HEK293 (cell line): ENCODE measurements around the gene TAS2R60.

Experiments used
- CTCF ChIA-PET: fragments of 350-600 bp; formaldehyde crosslinking; extraction: SDS; loops from one replicate; lab custom pipeline; 2021; ENCODE audit warnings: antibody characterized with exemption; lab: Yijun Ruan, JAX
- POLR2A ChIA-PET: fragments of 300-600 bp; formaldehyde crosslinking; extraction: SDS; loops from one replicate; lab custom pipeline; 2020; ENCODE audit warnings: antibody characterized with exemption, inconsistent platforms; lab: Yijun Ruan, JAX
- H3K27ac ChIP-seq: fragments of 200-500 bp; sonication (Bioruptor generic); 2 replicates; pipeline ENCODE4 v1.5.1; 2014; ENCODE audit warnings: low read depth, low read length, control low read depth, inconsistent platforms; ENCODE audit errors: extremely low read depth
- H3K36me3 ChIP-seq, 2 experiments: fragments of 200-500 bp in 1 of 2; sonication (Bioruptor generic) in 1 of 2; 1 replicate in 1 of 2; 2 replicates in 1 of 2; pipeline ENCODE4 v1.5.1; 2014 to 2017; ENCODE audit warnings: inconsistent platforms in 2 of 2, low read length in 2 of 2; ENCODE audit not compliant: control insufficient read depth in 2 of 2, insufficient read depth in 1 of 2
- H3K4me1 ChIP-seq: fragments of 200-500 bp; sonication (Bioruptor generic); 2 replicates; pipeline ENCODE4 v1.5.1; 2014; ENCODE audit warnings: mild to moderate bottlenecking, low read length, inconsistent platforms; ENCODE audit not compliant: control insufficient read depth, insufficient read depth
- H3K4me3 ChIP-seq: 2 replicates; pipeline ENCODE4 v1.5.1; 2011; ENCODE audit warnings: low read depth, mild to moderate bottlenecking, control low read depth, low read length, moderate library complexity
- H3K9me3 ChIP-seq: fragments of 200-500 bp; sonication (Bioruptor generic); 2 replicates; pipeline ENCODE4 v1.5.1; 2014; ENCODE audit warnings: low read depth, low read length, inconsistent platforms; ENCODE audit not compliant: control insufficient read depth, insufficient read depth
- MEIS1 ChIP-seq: sonication (generic); formaldehyde crosslinking; IDR thresholded peaks from 2 replicates; pipeline ENCODE4 v1.8.1; 2022; ENCODE audit warnings: missing genetic modification reagents, mild to moderate bottlenecking, borderline replicate concordance
- TCF7L2 ChIP-seq: IDR thresholded peaks from 2 replicates; pipeline ENCODE4 v1.6.1; 2011; ENCODE audit warnings: low read depth, mild to moderate bottlenecking, inconsistent platforms, low read length, moderate library complexity, borderline replicate concordance
- TRIM28 ChIP-seq: IDR thresholded peaks from 2 replicates; pipeline ENCODE4 v1.6.1; 2011; ENCODE audit warnings: low read length, control low read depth, borderline replicate concordance
- ZBTB20 ChIP-seq: fragments of 450-650 bp; formaldehyde crosslinking; IDR thresholded peaks from 2 replicates; pipeline ENCODE4 v1.5.1; 2016; ENCODE audit warnings: missing biosample characterization, missing genetic modification characterization
- ZEB2 ChIP-seq: fragments of 450-650 bp; formaldehyde crosslinking; IDR thresholded peaks from 2 replicates; pipeline ENCODE4 v1.5.1; 2016; ENCODE audit warnings: missing biosample characterization, missing genetic modification characterization
- ZNF140 ChIP-seq: fragments of 450-650 bp; formaldehyde crosslinking; IDR thresholded peaks from 2 replicates; pipeline ENCODE4 v1.5.1; 2016; ENCODE audit warnings: missing biosample characterization, missing genetic modification characterization
- ZNF324 ChIP-seq: fragments of 450-650 bp; formaldehyde crosslinking; IDR thresholded peaks from 2 replicates; pipeline ENCODE4 v1.5.1; 2016; ENCODE audit warnings: missing biosample characterization, missing genetic modification characterization
- ZNF433 ChIP-seq: fragments of 450-650 bp; formaldehyde crosslinking; IDR thresholded peaks from 2 replicates; pipeline ENCODE4 v1.5.1; 2016; ENCODE audit warnings: missing biosample characterization, missing genetic modification characterization, low read depth
- ZNF549 ChIP-seq: fragments of 450-650 bp; IDR thresholded peaks from 2 replicates; pipeline ENCODE4 v1.5.1; 2018; ENCODE audit warnings: missing biosample characterization, missing genetic modification characterization, mild to moderate bottlenecking, inconsistent platforms, moderate library complexity
- ZNF571 ChIP-seq: fragments of 450-650 bp; formaldehyde crosslinking; IDR thresholded peaks from 2 replicates; pipeline ENCODE4 v1.5.0; 2017; ENCODE audit warnings: missing biosample characterization, missing genetic modification characterization
- ZNF600 ChIP-seq: fragments of 450-650 bp; formaldehyde crosslinking; IDR thresholded peaks from 2 replicates; pipeline ENCODE4 v1.5.1; 2016; ENCODE audit warnings: missing biosample characterization, missing genetic modification characterization
- ZNF610 ChIP-seq: fragments of 450-650 bp; formaldehyde crosslinking; IDR thresholded peaks from 2 replicates; pipeline ENCODE4 v1.5.1; 2016; ENCODE audit warnings: missing biosample characterization, missing genetic modification characterization, borderline replicate concordance
- TF ChIP-seq, protein P1 (sequence below): fragments of 450-650 bp; formaldehyde crosslinking; IDR thresholded peaks from 2 replicates; pipeline ENCODE4 v1.5.1; 2016; ENCODE audit warnings: missing biosample characterization, missing genetic modification characterization, borderline replicate concordance
- TF ChIP-seq, protein P2 (sequence below): fragments of 450-650 bp; formaldehyde crosslinking; IDR thresholded peaks from 2 replicates; pipeline ENCODE4 v1.5.1; 2017; ENCODE audit warnings: missing biosample characterization, missing genetic modification characterization
- TF ChIP-seq, protein P3 (sequence below): fragments of 450-650 bp; formaldehyde crosslinking; IDR thresholded peaks from 2 replicates; pipeline ENCODE4 v1.5.1; 2016; ENCODE audit warnings: missing biosample characterization, missing genetic modification characterization
- TF ChIP-seq, protein P4 (sequence below): fragments of 450-650 bp; formaldehyde crosslinking; conservative IDR thresholded peaks from 2 replicates; pipeline ENCODE4 v1.5.1; 2016; ENCODE audit warnings: low read depth, missing biosample characterization, missing genetic modification characterization
- TF ChIP-seq, protein P5 (sequence below): fragments of 450-650 bp; IDR thresholded peaks from 2 replicates; pipeline ENCODE4 v1.5.1; 2018; ENCODE audit warnings: missing biosample characterization, mild to moderate bottlenecking, missing genetic modification characterization
- TF ChIP-seq, protein P6 (sequence below): fragments of 450-650 bp; formaldehyde crosslinking; IDR thresholded peaks from 2 replicates; pipeline ENCODE4 v1.5.1; 2016; ENCODE audit warnings: missing biosample characterization, missing genetic modification characterization

Gene TAS2R60

DNA sequence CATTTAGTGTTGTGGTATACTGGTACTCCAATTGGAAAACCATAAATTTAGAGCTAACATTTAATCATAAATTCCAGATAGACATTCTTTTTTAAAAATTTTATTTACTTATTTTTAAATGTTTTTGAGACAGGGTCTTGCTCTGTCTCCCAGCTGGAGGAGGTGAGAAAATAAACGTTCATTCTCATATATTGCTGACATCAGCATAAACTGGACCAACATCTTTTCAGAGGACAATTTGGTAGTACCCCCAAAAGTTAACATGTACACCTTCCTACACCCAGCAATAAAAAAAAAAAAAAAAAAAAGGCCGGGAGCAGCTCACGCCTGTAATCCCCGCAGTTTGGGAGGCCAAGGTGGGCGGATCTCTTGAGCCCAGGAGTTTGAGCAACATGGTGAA, 5.2 kb downstream of the TAS2R60 start (continued):
- TF ChIP-seq, protein P1, sequence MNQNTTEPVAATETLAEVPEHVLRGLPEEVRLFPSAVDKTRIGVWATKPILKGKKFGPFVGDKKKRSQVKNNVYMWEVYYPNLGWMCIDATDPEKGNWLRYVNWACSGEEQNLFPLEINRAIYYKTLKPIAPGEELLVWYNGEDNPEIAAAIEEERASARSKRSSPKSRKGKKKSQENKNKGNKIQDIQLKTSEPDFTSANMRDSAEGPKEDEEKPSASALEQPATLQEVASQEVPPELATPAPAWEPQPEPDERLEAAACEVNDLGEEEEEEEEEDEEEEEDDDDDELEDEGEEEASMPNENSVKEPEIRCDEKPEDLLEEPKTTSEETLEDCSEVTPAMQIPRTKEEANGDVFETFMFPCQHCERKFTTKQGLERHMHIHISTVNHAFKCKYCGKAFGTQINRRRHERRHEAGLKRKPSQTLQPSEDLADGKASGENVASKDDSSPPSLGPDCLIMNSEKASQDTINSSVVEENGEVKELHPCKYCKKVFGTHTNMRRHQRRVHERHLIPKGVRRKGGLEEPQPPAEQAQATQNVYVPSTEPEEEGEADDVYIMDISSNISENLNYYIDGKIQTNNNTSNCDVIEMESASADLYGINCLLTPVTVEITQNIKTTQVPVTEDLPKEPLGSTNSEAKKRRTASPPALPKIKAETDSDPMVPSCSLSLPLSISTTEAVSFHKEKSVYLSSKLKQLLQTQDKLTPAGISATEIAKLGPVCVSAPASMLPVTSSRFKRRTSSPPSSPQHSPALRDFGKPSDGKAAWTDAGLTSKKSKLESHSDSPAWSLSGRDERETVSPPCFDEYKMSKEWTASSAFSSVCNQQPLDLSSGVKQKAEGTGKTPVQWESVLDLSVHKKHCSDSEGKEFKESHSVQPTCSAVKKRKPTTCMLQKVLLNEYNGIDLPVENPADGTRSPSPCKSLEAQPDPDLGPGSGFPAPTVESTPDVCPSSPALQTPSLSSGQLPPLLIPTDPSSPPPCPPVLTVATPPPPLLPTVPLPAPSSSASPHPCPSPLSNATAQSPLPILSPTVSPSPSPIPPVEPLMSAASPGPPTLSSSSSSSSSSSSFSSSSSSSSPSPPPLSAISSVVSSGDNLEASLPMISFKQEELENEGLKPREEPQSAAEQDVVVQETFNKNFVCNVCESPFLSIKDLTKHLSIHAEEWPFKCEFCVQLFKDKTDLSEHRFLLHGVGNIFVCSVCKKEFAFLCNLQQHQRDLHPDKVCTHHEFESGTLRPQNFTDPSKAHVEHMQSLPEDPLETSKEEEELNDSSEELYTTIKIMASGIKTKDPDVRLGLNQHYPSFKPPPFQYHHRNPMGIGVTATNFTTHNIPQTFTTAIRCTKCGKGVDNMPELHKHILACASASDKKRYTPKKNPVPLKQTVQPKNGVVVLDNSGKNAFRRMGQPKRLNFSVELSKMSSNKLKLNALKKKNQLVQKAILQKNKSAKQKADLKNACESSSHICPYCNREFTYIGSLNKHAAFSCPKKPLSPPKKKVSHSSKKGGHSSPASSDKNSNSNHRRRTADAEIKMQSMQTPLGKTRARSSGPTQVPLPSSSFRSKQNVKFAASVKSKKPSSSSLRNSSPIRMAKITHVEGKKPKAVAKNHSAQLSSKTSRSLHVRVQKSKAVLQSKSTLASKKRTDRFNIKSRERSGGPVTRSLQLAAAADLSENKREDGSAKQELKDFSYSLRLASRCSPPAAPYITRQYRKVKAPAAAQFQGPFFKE (tag by site-specific recombination): no peak
- no peak for TF ChIP-seq ZNF433 (tag by site-specific recombination)

DNA sequence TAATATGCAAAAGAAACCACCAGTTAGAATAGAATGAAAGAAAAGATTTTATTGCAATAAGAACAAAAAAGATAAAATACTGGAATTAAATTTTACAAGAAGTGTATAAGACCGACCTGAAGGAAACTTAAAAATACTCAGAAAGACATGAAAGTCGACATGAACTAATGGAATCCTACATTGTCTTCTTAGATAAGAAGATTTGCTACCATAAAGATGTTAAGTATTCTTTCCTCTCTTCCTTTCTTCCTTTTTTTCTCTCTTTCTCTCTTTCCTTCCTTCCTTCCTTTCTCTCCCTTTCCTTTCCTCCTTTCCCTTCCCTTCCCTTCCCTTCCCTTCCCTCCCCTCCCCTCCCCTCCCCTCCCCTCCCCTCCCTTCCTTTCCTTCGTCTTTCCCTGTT, 6.5 kb downstream of the TAS2R60 start:
- Histone ChIP-seq H3K27ac (no peak overlapping the region), H3K4me3 (no peak overlapping the region), H3K9me3 (no peaks in the 10 kb centered on the region), H3K4me1 (no peaks in the 10 kb centered on the region), H3K36me3 (no peaks in the 10 kb centered on the region)
- POLR2A ChIA-PET: no interaction called here
- CTCF ChIA-PET: interaction anchor here (0.7 kb wide), 1 partner anchor 41 kb away, joined by 3 read pairs; no protein-coding TSS in a partner anchor
- TF ChIP-seq TCF7L2: no peak
- no peak for TF ChIP-seq TRIM28
- TF ChIP-seq ZEB2 (tag by site-specific recombination): no peak
- no peak for TF ChIP-seq ZBTB20 (tag by site-specific recombination)
- no peak for TF ChIP-seq ZNF140 (tag by site-specific recombination)
- no peak for TF ChIP-seq ZNF600 (tag by site-specific recombination)
- TF ChIP-seq MEIS1 (CRISPR knock-in tag): no peak
- TF ChIP-seq ZNF549 (tag by site-specific recombination): no peak
- no peak for TF ChIP-seq ZNF324 (tag by site-specific recombination)

DNA sequence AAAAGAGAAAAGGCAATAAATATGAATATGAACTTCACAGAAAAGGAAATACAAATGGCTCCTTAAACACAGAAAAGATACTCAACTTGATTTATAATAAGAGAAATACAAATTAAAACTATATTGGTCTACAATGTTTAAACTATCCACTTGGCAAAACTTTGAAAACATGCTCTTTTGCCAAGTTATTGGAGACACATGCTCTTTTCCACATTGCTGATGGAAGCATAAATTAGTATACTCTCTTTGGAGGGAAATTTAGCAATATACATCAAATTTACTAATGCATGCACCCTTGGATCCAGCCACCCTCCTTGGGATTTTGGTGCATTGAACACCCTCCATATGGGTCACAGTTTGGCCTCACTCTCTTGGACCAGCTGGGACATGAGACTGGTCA, 7.9 kb downstream of the TAS2R60 start:
- ChIA-PET CTCF (interaction anchor here (0.6 kb wide), 2 partner anchors 95 to 211 kb away, joined by 3 to 4 read pairs; no protein-coding TSS in a partner anchor), POLR2A (no interaction called here)
- Histone ChIP-seq H3K9me3 (no peaks in the 10 kb centered on the region), H3K36me3 (no peaks in the 10 kb centered on the region), H3K4me3 (no peak overlapping the region), H3K27ac (no peak overlapping the region), H3K4me1 (no peaks in the 10 kb centered on the region)
- TF ChIP-seq ZNF610 (tag by site-specific recombination): no peak
- TF ChIP-seq, protein P2, sequence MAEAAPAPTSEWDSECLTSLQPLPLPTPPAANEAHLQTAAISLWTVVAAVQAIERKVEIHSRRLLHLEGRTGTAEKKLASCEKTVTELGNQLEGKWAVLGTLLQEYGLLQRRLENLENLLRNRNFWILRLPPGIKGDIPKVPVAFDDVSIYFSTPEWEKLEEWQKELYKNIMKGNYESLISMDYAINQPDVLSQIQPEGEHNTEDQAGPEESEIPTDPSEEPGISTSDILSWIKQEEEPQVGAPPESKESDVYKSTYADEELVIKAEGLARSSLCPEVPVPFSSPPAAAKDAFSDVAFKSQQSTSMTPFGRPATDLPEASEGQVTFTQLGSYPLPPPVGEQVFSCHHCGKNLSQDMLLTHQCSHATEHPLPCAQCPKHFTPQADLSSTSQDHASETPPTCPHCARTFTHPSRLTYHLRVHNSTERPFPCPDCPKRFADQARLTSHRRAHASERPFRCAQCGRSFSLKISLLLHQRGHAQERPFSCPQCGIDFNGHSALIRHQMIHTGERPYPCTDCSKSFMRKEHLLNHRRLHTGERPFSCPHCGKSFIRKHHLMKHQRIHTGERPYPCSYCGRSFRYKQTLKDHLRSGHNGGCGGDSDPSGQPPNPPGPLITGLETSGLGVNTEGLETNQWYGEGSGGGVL: no peak
- TF ChIP-seq, protein P3, sequence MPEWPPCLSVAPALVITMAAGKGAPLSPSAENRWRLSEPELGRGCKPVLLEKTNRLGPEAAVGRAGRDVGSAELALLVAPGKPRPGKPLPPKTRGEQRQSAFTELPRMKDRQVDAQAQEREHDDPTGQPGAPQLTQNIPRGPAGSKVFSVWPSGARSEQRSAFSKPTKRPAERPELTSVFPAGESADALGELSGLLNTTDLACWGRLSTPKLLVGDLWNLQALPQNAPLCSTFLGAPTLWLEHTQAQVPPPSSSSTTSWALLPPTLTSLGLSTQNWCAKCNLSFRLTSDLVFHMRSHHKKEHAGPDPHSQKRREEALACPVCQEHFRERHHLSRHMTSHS (tag by site-specific recombination): no peak
- TF ChIP-seq, protein P4, sequence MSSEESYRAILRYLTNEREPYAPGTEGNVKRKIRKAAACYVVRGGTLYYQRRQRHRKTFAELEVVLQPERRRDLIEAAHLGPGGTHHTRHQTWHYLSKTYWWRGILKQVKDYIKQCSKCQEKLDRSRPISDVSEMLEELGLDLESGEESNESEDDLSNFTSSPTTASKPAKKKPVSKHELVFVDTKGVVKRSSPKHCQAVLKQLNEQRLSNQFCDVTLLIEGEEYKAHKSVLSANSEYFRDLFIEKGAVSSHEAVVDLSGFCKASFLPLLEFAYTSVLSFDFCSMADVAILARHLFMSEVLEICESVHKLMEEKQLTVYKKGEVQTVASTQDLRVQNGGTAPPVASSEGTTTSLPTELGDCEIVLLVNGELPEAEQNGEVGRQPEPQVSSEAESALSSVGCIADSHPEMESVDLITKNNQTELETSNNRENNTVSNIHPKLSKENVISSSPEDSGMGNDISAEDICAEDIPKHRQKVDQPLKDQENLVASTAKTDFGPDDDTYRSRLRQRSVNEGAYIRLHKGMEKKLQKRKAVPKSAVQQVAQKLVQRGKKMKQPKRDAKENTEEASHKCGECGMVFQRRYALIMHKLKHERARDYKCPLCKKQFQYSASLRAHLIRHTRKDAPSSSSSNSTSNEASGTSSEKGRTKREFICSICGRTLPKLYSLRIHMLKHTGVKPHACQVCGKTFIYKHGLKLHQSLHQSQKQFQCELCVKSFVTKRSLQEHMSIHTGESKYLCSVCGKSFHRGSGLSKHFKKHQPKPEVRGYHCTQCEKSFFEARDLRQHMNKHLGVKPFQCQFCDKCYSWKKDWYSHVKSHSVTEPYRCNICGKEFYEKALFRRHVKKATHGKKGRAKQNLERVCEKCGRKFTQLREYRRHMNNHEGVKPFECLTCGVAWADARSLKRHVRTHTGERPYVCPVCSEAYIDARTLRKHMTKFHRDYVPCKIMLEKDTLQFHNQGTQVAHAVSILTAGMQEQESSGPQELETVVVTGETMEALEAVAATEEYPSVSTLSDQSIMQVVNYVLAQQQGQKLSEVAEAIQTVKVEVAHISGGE (tag by site-specific recombination): no peak
- TF ChIP-seq, protein P5, sequence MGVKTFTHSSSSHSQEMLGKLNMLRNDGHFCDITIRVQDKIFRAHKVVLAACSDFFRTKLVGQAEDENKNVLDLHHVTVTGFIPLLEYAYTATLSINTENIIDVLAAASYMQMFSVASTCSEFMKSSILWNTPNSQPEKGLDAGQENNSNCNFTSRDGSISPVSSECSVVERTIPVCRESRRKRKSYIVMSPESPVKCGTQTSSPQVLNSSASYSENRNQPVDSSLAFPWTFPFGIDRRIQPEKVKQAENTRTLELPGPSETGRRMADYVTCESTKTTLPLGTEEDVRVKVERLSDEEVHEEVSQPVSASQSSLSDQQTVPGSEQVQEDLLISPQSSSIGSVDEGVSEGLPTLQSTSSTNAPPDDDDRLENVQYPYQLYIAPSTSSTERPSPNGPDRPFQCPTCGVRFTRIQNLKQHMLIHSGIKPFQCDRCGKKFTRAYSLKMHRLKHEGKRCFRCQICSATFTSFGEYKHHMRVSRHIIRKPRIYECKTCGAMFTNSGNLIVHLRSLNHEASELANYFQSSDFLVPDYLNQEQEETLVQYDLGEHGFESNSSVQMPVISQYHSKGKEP (tag by site-specific recombination): no peak
- no peak for TF ChIP-seq ZNF571 (tag by site-specific recombination)
- TF ChIP-seq, protein P6, sequence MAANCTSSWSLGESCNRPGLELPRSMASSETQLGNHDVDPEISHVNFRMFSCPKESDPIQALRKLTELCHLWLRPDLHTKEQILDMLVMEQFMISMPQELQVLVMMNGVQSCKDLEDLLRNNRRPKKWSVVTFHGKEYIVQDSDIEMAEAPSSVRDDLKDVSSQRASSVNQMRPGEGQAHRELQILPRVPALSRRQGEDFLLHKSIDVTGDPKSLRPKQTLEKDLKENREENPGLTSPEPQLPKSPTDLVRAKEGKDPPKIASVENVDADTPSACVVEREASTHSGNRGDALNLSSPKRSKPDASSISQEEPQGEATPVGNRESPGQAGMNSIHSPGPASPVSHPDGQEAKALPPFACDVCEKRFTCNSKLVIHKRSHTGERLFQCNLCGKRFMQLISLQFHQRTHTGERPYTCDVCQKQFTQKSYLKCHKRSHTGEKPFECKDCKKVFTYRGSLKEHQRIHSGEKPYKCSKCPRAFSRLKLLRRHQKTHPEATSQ (tag by site-specific recombination): no peak
